BLaER1 treated with 17β-estradiol and CSF1 and Interleukin-3, amounts not matched to agents 10 nM and 100 nM (cell line): ENCODE data around the gene ZNF664.
A peak's percentile ranks its signal among the peaks of the same experiment; 100 is the strongest.

Experiments used
- H3K27ac ChIP-seq, 11 experiments: shearing (Covaris generic); formaldehyde crosslinking; 2 replicates each; pipeline ENCODE4 v1.8.1; 2022
- H3K27me3 ChIP-seq, 11 experiments: shearing (Covaris generic); formaldehyde crosslinking; 2 replicates each; pipeline ENCODE4 v1.8.1; 2022
- H3K36me3 ChIP-seq, 11 experiments: shearing (Covaris generic); formaldehyde crosslinking; 2 replicates each; pipeline ENCODE4 v1.8.1; 2022
- H3K4me1 ChIP-seq, 10 experiments: shearing (Covaris generic); formaldehyde crosslinking; 2 replicates each; pipeline ENCODE4 v1.8.1; 2022
- H3K4me2 ChIP-seq, 11 experiments: shearing (Covaris generic); formaldehyde crosslinking; 2 replicates each; pipeline ENCODE4 v1.8.1; 2022
- H3K4me3 ChIP-seq, 10 experiments: shearing (Covaris generic); formaldehyde crosslinking; 2 replicates each; pipeline ENCODE4 v1.8.1; 2022
- H3K9ac ChIP-seq, 11 experiments: shearing (Covaris generic); formaldehyde crosslinking; 2 replicates each; pipeline ENCODE4 v1.8.1; 2022
- H3K9me3 ChIP-seq, 11 experiments: shearing (Covaris generic); formaldehyde crosslinking; replicated peaks in 1 of 11; 2 replicates each; pipeline ENCODE4 v1.8.1; 2022
- H4K20me1 ChIP-seq, 11 experiments: shearing (Covaris generic); formaldehyde crosslinking; 2 replicates each; pipeline ENCODE4 v1.8.1; 2022
- Cebpa-rat ChIP-seq, 11 experiments: shearing (Covaris generic); IDR thresholded peaks; 2 replicates each; pipeline ENCODE4 v1.8.1; 2022

Gene ZNF664

GRCh38 chr12:123983822-123984485, 10.9 kb downstream of the ZNF664 start:
- Histone ChIP-seq H3K4me2 (no peak overlapping the region), H3K4me1 (peaks cover 16 to 28% (median 25%) of the 10 kb centered on the region in 10 experiments), H3K9ac (peak overlapping the region in 1 of 11 experiments; percentile 39; a peak in 1 of 22 replicates), H3K36me3 (peaks cover 11 to 55% (median 41%) of the 10 kb centered on the region in 11 experiments), H3K4me3 (no peak overlapping the region), H3K27ac (no peak overlapping the region), H3K27me3 (no peaks in the 10 kb centered on the region), H4K20me1 (peaks cover 39 to 79% (median 61%) of the 10 kb centered on the region in 11 experiments; a peak in 21 of 22 replicates), H3K9me3 (no peaks in the 10 kb centered on the region)
- no peak for TF ChIP-seq Cebpa-rat (IDR thresholded peaks at IDR 0.05)

DNA sequence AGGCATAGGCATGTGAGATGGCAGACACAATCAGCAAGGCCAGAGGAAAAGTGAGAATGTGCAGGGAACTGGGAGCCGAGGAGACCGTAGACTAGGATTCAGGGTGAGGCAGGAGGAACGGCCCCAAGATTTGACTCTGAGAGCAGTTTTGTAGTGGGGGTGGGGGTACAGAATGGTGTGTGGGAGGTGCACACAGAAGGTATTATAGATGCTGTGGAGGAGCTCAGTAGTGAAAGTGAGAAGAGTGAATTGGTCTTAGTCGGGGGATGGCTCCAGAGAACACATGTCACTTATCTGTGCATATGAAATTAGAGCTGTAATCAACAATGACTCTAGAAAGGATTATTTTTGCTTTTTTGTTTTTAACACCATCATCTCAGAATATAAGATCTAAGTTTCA, 11.9 kb downstream of the ZNF664 start:
- peaks cover 42 to 88% (median 61%) of the 10 kb centered on the region in 11 experiments; a peak in 21 of 22 replicates for H4K20me1 ChIP-seq
- peaks cover 16 to 58% (median 46%) of the 10 kb centered on the region in 11 experiments for H3K36me3 ChIP-seq
- no peak overlapping the region for H3K4me2 ChIP-seq
- no peaks in the 10 kb centered on the region for H3K27me3 ChIP-seq
- H3K4me1 ChIP-seq = peaks cover 26 to 36% (median 34%) of the 10 kb centered on the region in 10 experiments
- H3K9me3 ChIP-seq = no peaks in the 10 kb centered on the region
- H3K27ac ChIP-seq = no peak overlapping the region
- TF ChIP-seq Cebpa-rat (IDR thresholded peaks at IDR 0.05) = no peak
- H3K9ac ChIP-seq = peak overlapping the region in 1 of 11 experiments; percentile 19; a peak in 2 of 22 replicates
- no peak overlapping the region for H3K4me3 ChIP-seq

DNA sequence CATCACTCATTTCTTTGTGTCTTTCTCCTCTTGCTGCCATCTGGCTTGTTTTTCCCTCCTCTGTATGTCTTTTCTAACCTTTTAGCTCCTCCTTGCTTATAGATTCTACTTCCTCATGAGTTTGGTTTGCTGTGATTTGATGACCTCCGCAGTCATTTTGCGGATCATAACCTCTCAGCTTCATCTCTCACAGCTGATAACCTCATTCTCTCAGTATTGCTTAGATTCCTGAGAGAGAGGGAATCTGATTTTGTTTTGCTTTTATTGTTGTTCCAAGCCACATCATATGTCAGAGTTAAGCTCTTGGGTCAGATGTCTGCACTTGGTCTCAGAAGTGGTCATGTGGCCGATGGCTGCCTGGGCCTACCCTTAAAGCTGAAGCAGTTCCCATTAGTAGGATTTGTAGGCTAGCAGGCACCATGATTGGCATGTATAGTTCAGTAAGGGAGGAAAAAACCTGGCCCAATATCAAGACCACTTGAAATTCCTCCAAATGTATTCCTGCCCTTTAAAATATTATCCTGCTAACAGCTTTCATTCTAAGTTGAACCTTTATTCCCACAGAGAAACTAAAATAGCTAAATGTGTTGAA, 13.5 kb downstream of the ZNF664 start:
- TF ChIP-seq Cebpa-rat (IDR thresholded peaks at IDR 0.05) = no peak
- peaks cover 16 to 66% (median 48%) of the 10 kb centered on the region in 11 experiments for H3K36me3 ChIP-seq
- H3K4me2 ChIP-seq = peak overlapping the region; percentile 33 to 69 (median 50)
- peaks cover 36 to 51% (median 48%) of the 10 kb centered on the region in 10 experiments for H3K4me1 ChIP-seq
- peak overlapping the region in 4 of 11 experiments; percentile 3 to 12 (median 8); a peak in 2 of 22 replicates for H3K9ac ChIP-seq
- H3K9me3 ChIP-seq = no peaks in the 10 kb centered on the region
- no peak overlapping the region for H3K4me3 ChIP-seq
- H3K27ac ChIP-seq = peak overlapping the region in 6 of 11 experiments; percentile 9 to 32 (median 17); a peak in 8 of 22 replicates
- no peaks in the 10 kb centered on the region for H3K27me3 ChIP-seq
- H4K20me1 ChIP-seq = peaks cover 37 to 88% (median 57%) of the 10 kb centered on the region in 11 experiments; a peak in 21 of 22 replicates

- Histone ChIP-seq H3K36me3 (peaks cover 19 to 66% (median 53%) of the 10 kb centered on the region in 11 experiments), H4K20me1 (peaks cover 35 to 88% (median 55%) of the 10 kb centered on the region in 11 experiments; a peak in 21 of 22 replicates), H3K27ac (peak overlapping the region in 5 of 11 experiments; percentile 9 to 32 (median 20); a peak in 7 of 22 replicates), H3K27me3 (no peaks in the 10 kb centered on the region), H3K9me3 (no peaks in the 10 kb centered on the region), H3K4me3 (no peak overlapping the region), H3K4me2 (peak overlapping the region; percentile 33 to 69 (median 50); a peak in 19 of 22 replicates), H3K9ac (peak overlapping the region in 4 of 11 experiments; percentile 7 to 18 (median 10); a peak in 1 of 22 replicates), H3K4me1 (peaks cover 36 to 51% (median 49%) of the 10 kb centered on the region in 10 experiments)
- no peak for TF ChIP-seq Cebpa-rat (IDR thresholded peaks at IDR 0.05)
Measured at GRCh38 chr12:123987022-123987421, 14.0 kb downstream of the ZNF664 start.

GRCh38 chr12:123989168-123989567, 16.2 kb downstream of the ZNF664 start:
- H3K4me1 ChIP-seq = peaks cover 36 to 51% (median 46%) of the 10 kb centered on the region in 10 experiments
- peaks cover 20 to 85% (median 42%) of the 10 kb centered on the region in 11 experiments; a peak in 21 of 22 replicates for H4K20me1 ChIP-seq
- no peak overlapping the region for H3K9ac ChIP-seq
- H3K36me3 ChIP-seq = peaks cover 34 to 79% (median 63%) of the 10 kb centered on the region in 11 experiments
- H3K4me3 ChIP-seq = no peak overlapping the region
- TF ChIP-seq Cebpa-rat (IDR thresholded peaks at IDR 0.05) = no peak
- no peaks in the 10 kb centered on the region for H3K9me3 ChIP-seq
- peak overlapping the region in 5 of 11 experiments; percentile 10 to 62 (median 42); a peak in 7 of 22 replicates for H3K27ac ChIP-seq
- H3K4me2 ChIP-seq = peak overlapping the region in 10 of 11 experiments; percentile 61 to 87 (median 68); a peak in 18 of 22 replicates
- no peaks in the 10 kb centered on the region for H3K27me3 ChIP-seq

DNA sequence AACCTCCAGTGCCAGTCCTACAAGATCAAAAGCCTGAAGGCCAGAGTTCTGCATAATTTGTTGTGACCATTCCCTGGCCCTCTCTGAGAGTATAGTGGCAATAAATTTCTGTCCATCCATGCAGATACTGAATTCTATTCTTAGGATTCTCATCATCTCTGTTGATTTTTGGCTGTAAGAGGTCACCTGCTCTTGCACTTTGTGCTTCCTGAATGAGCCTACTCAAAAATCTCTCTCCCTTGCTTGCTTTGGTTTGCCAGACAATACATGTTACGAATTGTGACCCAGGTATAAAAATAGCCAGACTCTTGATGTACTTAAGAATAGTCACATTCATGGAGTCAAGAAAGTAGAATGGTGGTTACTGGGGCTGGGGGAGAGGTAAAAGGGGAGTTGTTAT, 16.7 kb downstream of the ZNF664 start:
- Histone ChIP-seq H3K9ac (no peak overlapping the region; a peak in 1 of 22 replicates), H3K36me3 (peaks cover 36 to 82% (median 65%) of the 10 kb centered on the region in 11 experiments), H3K9me3 (no peaks in the 10 kb centered on the region)

GRCh38 chr12:123990511-123990910, 17.5 kb downstream of the ZNF664 start:
- Histone ChIP-seq H3K9ac (peak overlapping the region in 8 of 11 experiments; percentile 17 to 59 (median 34); a peak in 12 of 22 replicates), H3K4me3 (peak overlapping the region in 2 of 10 experiments; percentile 2 to 3; a peak in 3 of 20 replicates), H3K4me2 (peak overlapping the region; percentile 58 to 87 (median 67)), H3K9me3 (no peaks in the 10 kb centered on the region), H4K20me1 (peaks cover 18 to 84% (median 29%) of the 10 kb centered on the region in 11 experiments; a peak in 17 of 22 replicates), H3K27me3 (no peaks in the 10 kb centered on the region), H3K4me1 (peaks cover 36 to 51% (median 43%) of the 10 kb centered on the region in 10 experiments), H3K36me3 (peaks cover 43 to 88% (median 73%) of the 10 kb centered on the region in 11 experiments), H3K27ac (peak overlapping the region in 9 of 11 experiments; percentile 21 to 62 (median 52); a peak in 15 of 22 replicates)
- TF ChIP-seq Cebpa-rat (IDR thresholded peaks at IDR 0.05) = peak in 1 of 11 experiments; percentile 33; a peak in 2 of 22 replicates

More for the DNA sequence above, 16.7 kb downstream of the ZNF664 start:
- H3K4me3 ChIP-seq = no peak overlapping the region
- H3K4me2 ChIP-seq = peak overlapping the region; percentile 58 to 87 (median 67)
- H3K27me3 ChIP-seq = no peaks in the 10 kb centered on the region
- no peak for TF ChIP-seq Cebpa-rat (IDR thresholded peaks at IDR 0.05)
- H4K20me1 ChIP-seq = peaks cover 16 to 83% (median 36%) of the 10 kb centered on the region in 11 experiments; a peak in 20 of 22 replicates
- peak overlapping the region in 6 of 11 experiments; percentile 42 to 62 (median 54); a peak in 11 of 22 replicates for H3K27ac ChIP-seq
- peaks cover 36 to 51% (median 43%) of the 10 kb centered on the region in 10 experiments for H3K4me1 ChIP-seq

- peak overlapping the region in 5 of 11 experiments; percentile 48 to 62 (median 57); a peak in 4 of 22 replicates for H3K27ac ChIP-seq
- peak overlapping the region in 5 of 11 experiments; percentile 66 to 87 (median 79); a peak in 6 of 22 replicates for H3K4me2 ChIP-seq
- TF ChIP-seq Cebpa-rat (IDR thresholded peaks at IDR 0.05) = no peak
- H3K27me3 ChIP-seq = no peaks in the 10 kb centered on the region
- peaks cover 47 to 93% (median 82%) of the 10 kb centered on the region in 11 experiments for H3K36me3 ChIP-seq
- no peak overlapping the region for H3K4me3 ChIP-seq
- H3K9ac ChIP-seq = peak overlapping the region in 2 of 11 experiments; percentile 29 to 55; a peak in 1 of 22 replicates
- peaks cover 10 to 84% (median 30%) of the 10 kb centered on the region in 11 experiments; a peak in 17 of 22 replicates for H4K20me1 ChIP-seq
- no peaks in the 10 kb centered on the region for H3K9me3 ChIP-seq
- H3K4me1 ChIP-seq = peaks cover 30 to 41% (median 35%) of the 10 kb centered on the region in 10 experiments
Measured at GRCh38 chr12:123991372-123991951, 18.4 kb downstream of the ZNF664 start.
